K562 (cell line): Measurements from ENCODE around the gene INO80E. TPM values are rescaled to one million over a fixed set of nuclear protein-coding genes. Genes with fewer than 3 reads are reported as not detected.

ENCODE experiments used
- BCOR ChIP-seq: fragments of 450-650 bp; IDR thresholded peaks from 2 replicates; pipeline ENCODE4 v1.6.1; 2016
- FOXJ3 ChIP-seq: sonication (generic); formaldehyde crosslinking; IDR thresholded peaks from 2 replicates; pipeline ENCODE4 v1.4.0; 2020; ENCODE audit warnings: mild to moderate bottlenecking, missing genetic modification reagents
- KHSRP ChIP-seq: fragments of 450-650 bp; IDR thresholded peaks from 2 replicates; pipeline ENCODE4 v1.6.1; 2017
- MAZ ChIP-seq, 2 experiments: fragments of 450-650 bp in 1 of 2; sonication (generic) in 1 of 2; formaldehyde crosslinking; IDR thresholded peaks in 1 of 2; conservative IDR thresholded peaks in 1 of 2; 2 replicates each; pipeline versions ENCODE4 v1.4.0 to v1.5.0; 2020; ENCODE audit warnings: mild to moderate bottlenecking in 1 of 2, missing genetic modification reagents in 1 of 2
- MCM5 ChIP-seq: fragments of 450-650 bp; IDR thresholded peaks from 2 replicates; pipeline ENCODE4 v1.6.1; 2016; ENCODE audit warnings: low read depth
- MCM7 ChIP-seq, 2 experiments: fragments of 450-650 bp; IDR thresholded peaks; 2 replicates each; pipeline ENCODE4 v1.6.1; 2016 to 2018
- NCOA6 ChIP-seq: fragments of 450-650 bp; IDR thresholded peaks from 2 replicates; pipeline ENCODE4 v1.6.1; 2017; ENCODE audit warnings: mild to moderate bottlenecking
- PHB2 ChIP-seq: fragments of 450-650 bp; IDR thresholded peaks from 2 replicates; pipeline ENCODE4 v1.6.1; 2017; ENCODE audit warnings: low read depth
- PHF21A ChIP-seq: fragments of 450-650 bp; IDR thresholded peaks from 2 replicates; pipeline ENCODE4 v1.6.1; 2017; ENCODE audit warnings: low read depth, borderline replicate concordance
- PRMT5 ChIP-seq: sonication (generic); formaldehyde crosslinking; IDR thresholded peaks from 2 replicates; pipeline ENCODE4 v1.5.0; 2020; ENCODE audit warnings: missing genetic modification reagents
- SMARCC2 ChIP-seq: fragments of 450-650 bp; IDR thresholded peaks from 2 replicates; pipeline ENCODE4 v1.6.1; 2017; ENCODE audit warnings: antibody characterized with exemption, moderate library complexity, mild to moderate bottlenecking, low read depth
- STAG1 ChIP-seq: sonication (generic); formaldehyde crosslinking; IDR thresholded peaks from 2 replicates; pipeline ENCODE4 v1.5.0; 2020; ENCODE audit warnings: missing genetic modification reagents, borderline replicate concordance
- STAT5B ChIP-seq: fragments of 250-450 bp; sonication (Bioruptor Pico); IDR thresholded peaks from 2 replicates; pipeline ENCODE4 v1.8.0; 2021; ENCODE audit warnings: mild to moderate bottlenecking, inconsistent platforms
- ZFP30 ChIP-seq: fragments of 250-450 bp; sonication (Bioruptor Pico); IDR thresholded peaks from 2 replicates; pipeline ENCODE4 v1.8.0; 2022; ENCODE audit warnings: moderate library complexity, mild to moderate bottlenecking, inconsistent platforms, borderline replicate concordance
- ZFX ChIP-seq: sonication (generic); formaldehyde crosslinking; IDR thresholded peaks from 2 replicates; pipeline ENCODE4 v1.8.0; 2022; ENCODE audit warnings: mild to moderate bottlenecking, missing genetic modification reagents, moderate library complexity
- ZNF79 ChIP-seq: fragments of 250-450 bp; sonication (Bioruptor Pico); IDR thresholded peaks from 2 replicates; pipeline ENCODE4 v1.4.0; 2020; ENCODE audit warnings: low read depth, mild to moderate bottlenecking, moderate library complexity
- ZNF830 ChIP-seq: fragments of 250-450 bp; sonication (Bioruptor Pico); IDR thresholded peaks from 2 replicates; pipeline ENCODE4 v1.5.0; 2021; ENCODE audit warnings: mild to moderate bottlenecking
- polyA plus RNA-seq, 8 experiments: library from polyadenylated mRNA; depleted of rRNA in 4 of 8; stranded (reverse) in 5 of 8; unstranded in 3 of 8; fragments of >200 nt; fragmentation: Nextera tagmentation in 2 of 8; fragmentation: Illumina TruSeq in 1 of 8; extraction: Ambion mirVana in 2 of 8; extraction: Trizol in 1 of 8; gene quantifications; 2 replicates each; pipeline versions ENCODE4 v1.2.1 to v1.2.3, GENCODE V29; 2011 to 2014; ENCODE audit warnings: inconsistent platforms in 1 of 8, missing spikeins in 1 of 8
- total RNA-seq, 7 experiments: library from RNA; depleted of rRNA in 6 of 7; stranded (reverse); fragments of >200 nt in 6 of 7; fragmentation: Illumina TruSeq in 2 of 7; extraction: Trizol in 2 of 7; gene quantifications; 2 replicates each; pipeline versions ENCODE4 v1.2.1 to v1.2.3, GENCODE V29; 2011 to 2021; ENCODE audit warnings: low replicate concordance in 1 of 7
- TF ChIP-seq, protein P1 (sequence below): sonication (generic); formaldehyde crosslinking; IDR thresholded peaks from 2 replicates; pipeline ENCODE4 v1.8.1; 2023; ENCODE audit warnings: mild to moderate bottlenecking, missing genetic modification reagents
- TF ChIP-seq, protein P2 (sequence below), 2 experiments: fragments of 450-650 bp in 1 of 2; sonication (generic) in 1 of 2; formaldehyde crosslinking in 1 of 2; IDR thresholded peaks in 1 of 2; conservative IDR thresholded peaks in 1 of 2; 2 replicates each; pipeline versions ENCODE4 v1.6.1 to v1.8.1; 2016 to 2023; ENCODE audit warnings: mild to moderate bottlenecking in 2 of 2, moderate library complexity in 2 of 2, inconsistent platforms in 1 of 2, missing genetic modification reagents in 1 of 2
- TF ChIP-seq, protein P3 (sequence below): sonication (generic); formaldehyde crosslinking; IDR thresholded peaks from 2 replicates; pipeline ENCODE4 v1.9.0; 2022; ENCODE audit warnings: mild to moderate bottlenecking, missing genetic modification reagents
- TF ChIP-seq, protein P4 (sequence below): sonication (generic); formaldehyde crosslinking; IDR thresholded peaks from 2 replicates; pipeline ENCODE4 v1.8.0; 2022; ENCODE audit warnings: mild to moderate bottlenecking, missing genetic modification reagents
- TF ChIP-seq, protein P5 (sequence below), 2 experiments: IDR thresholded peaks; 2 replicates each; pipeline ENCODE4 v1.6.1; 2012; ENCODE audit warnings: improper control_type of control experiment in 2 of 2, low read depth in 2 of 2, low read length in 2 of 2, borderline replicate concordance in 1 of 2

INO80E gene
- total and polyA plus RNA-seq, 9 of the 15 experiments (the other 6 are each of a cell fraction or from before 2014, with no cell fraction given), result 0.31 to 102 (median 49.3) TPM

DNA sequence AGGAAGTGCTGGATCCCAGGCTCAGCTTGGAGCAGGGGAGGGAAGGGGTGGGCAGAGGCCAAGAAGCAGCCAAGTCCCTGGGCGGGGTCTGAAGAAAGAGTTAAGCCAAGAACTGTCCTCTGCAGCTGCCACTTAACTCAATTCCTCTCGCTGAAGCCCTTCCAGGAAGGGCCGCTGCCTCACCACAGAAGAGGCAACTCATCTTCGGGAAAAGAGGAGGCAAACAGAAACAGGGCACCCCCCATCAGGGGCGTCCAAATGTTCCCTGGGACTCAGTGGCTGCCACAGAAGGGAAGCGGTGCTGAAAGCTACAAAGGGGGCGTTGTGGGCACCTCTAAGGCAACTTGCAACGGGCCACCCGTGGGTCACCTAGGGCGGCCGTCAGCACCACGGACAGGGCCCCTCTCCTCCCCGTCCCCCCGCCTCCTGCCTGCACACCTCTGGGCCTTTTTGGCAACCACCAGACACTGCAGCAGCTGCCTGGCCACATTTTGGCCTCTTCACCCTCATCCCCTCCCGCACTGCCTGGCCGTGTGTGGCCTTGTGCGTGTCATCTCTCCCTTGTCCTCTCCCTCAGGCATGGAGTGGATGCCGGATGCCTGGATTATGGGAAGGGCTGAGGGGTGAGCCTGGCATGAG, 32.5 kb downstream of the INO80E start (continued):
- TF ChIP-seq, protein P1, sequence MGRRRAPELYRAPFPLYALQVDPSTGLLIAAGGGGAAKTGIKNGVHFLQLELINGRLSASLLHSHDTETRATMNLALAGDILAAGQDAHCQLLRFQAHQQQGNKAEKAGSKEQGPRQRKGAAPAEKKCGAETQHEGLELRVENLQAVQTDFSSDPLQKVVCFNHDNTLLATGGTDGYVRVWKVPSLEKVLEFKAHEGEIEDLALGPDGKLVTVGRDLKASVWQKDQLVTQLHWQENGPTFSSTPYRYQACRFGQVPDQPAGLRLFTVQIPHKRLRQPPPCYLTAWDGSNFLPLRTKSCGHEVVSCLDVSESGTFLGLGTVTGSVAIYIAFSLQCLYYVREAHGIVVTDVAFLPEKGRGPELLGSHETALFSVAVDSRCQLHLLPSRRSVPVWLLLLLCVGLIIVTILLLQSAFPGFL (CRISPR knock-in tag), result no peak
- no peak for TF ChIP-seq SMARCC2
- TF ChIP-seq, protein P2, sequence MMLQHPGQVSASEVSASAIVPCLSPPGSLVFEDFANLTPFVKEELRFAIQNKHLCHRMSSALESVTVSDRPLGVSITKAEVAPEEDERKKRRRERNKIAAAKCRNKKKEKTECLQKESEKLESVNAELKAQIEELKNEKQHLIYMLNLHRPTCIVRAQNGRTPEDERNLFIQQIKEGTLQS (IDR thresholded peaks at IDR 0.05), result no peak
- TF ChIP-seq, protein P2 (CRISPR knock-in tag; conservative IDR thresholded peaks at IDR 0.05), result no peak
- TF ChIP-seq, protein P3, sequence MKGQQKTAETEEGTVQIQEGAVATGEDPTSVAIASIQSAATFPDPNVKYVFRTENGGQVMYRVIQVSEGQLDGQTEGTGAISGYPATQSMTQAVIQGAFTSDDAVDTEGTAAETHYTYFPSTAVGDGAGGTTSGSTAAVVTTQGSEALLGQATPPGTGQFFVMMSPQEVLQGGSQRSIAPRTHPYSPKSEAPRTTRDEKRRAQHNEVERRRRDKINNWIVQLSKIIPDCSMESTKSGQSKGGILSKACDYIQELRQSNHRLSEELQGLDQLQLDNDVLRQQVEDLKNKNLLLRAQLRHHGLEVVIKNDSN (CRISPR knock-in tag), result no peak
- no peak for TF ChIP-seq BCOR
- TF ChIP-seq, protein P4, sequence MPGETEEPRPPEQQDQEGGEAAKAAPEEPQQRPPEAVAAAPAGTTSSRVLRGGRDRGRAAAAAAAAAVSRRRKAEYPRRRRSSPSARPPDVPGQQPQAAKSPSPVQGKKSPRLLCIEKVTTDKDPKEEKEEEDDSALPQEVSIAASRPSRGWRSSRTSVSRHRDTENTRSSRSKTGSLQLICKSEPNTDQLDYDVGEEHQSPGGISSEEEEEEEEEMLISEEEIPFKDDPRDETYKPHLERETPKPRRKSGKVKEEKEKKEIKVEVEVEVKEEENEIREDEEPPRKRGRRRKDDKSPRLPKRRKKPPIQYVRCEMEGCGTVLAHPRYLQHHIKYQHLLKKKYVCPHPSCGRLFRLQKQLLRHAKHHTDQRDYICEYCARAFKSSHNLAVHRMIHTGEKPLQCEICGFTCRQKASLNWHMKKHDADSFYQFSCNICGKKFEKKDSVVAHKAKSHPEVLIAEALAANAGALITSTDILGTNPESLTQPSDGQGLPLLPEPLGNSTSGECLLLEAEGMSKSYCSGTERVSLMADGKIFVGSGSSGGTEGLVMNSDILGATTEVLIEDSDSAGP, result no peak
- no peak for TF ChIP-seq MCM7 (IDR thresholded peaks at IDR 0.05)
- no peak for TF ChIP-seq NCOA6
- TF ChIP-seq STAG1 (CRISPR knock-in tag), result 0 out of 2 replicates have a peak, but pooled peaks have one; percentile 26
- TF ChIP-seq PHB2, result no peak
- peak; percentile 78; the same call in 1 of the 2 replicates for TF ChIP-seq PRMT5
- no peak for TF ChIP-seq KHSRP
- no peak for TF ChIP-seq ZNF830 (CRISPR knock-in tag)
- TF ChIP-seq ZFP30 (CRISPR knock-in tag), result no peak
- no peak for TF ChIP-seq PHF21A
- TF ChIP-seq ZFX (CRISPR knock-in tag), result no peak
- TF ChIP-seq, protein P5, sequence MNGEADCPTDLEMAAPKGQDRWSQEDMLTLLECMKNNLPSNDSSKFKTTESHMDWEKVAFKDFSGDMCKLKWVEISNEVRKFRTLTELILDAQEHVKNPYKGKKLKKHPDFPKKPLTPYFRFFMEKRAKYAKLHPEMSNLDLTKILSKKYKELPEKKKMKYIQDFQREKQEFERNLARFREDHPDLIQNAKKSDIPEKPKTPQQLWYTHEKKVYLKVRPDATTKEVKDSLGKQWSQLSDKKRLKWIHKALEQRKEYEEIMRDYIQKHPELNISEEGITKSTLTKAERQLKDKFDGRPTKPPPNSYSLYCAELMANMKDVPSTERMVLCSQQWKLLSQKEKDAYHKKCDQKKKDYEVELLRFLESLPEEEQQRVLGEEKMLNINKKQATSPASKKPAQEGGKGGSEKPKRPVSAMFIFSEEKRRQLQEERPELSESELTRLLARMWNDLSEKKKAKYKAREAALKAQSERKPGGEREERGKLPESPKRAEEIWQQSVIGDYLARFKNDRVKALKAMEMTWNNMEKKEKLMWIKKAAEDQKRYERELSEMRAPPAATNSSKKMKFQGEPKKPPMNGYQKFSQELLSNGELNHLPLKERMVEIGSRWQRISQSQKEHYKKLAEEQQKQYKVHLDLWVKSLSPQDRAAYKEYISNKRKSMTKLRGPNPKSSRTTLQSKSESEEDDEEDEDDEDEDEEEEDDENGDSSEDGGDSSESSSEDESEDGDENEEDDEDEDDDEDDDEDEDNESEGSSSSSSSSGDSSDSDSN (IDR thresholded peaks at IDR 0.05; ENCODE audit: borderline replicate concordance in 1 of 2, low read depth in 2 of 2, low read length in 2 of 2), result no peak
- TF ChIP-seq ZNF79 (CRISPR knock-in tag), result no peak
- no peak for TF ChIP-seq STAT5B (CRISPR knock-in tag)
- no peak for TF ChIP-seq MCM5
- no peak for TF ChIP-seq FOXJ3 (CRISPR knock-in tag)
- peak in 1 of 2 experiments; percentile 77; a peak in 1 of 4 replicates for TF ChIP-seq MAZ (CRISPR knock-in tag; conservative IDR thresholded peaks at IDR 0.05 in 1 of 2, IDR thresholded peaks at IDR 0.05 in 1 of 2)
